OCI-LY3 (cell line): ENCODE data around the gene PATL2.

Source experiments
- H2AFZ ChIP-seq: fragments of 200-600, 300-600 bp; shearing (Covaris generic); 2 replicates; pipeline ENCODE4 v1.6.0; 2014; ENCODE audit warnings: antibody characterized with exemption, low read depth, low read length
- H3K27ac ChIP-seq: fragments of 200-600, 300-600 bp; sonication (generic); 2 replicates; pipeline ENCODE4 v1.5.1; 2014; ENCODE audit warnings: mild to moderate bottlenecking, low read length, moderate library complexity, mixed read lengths
- H3K27me3 ChIP-seq: fragments of 200-600, 300-600 bp; sonication (generic); 2 replicates; pipeline ENCODE4 v1.6.1; 2014; ENCODE audit warnings: low read depth, low read length, mixed read lengths
- H3K36me3 ChIP-seq: fragments of 200-600, 300-600 bp; sonication (generic); replicated peaks from 2 replicates; pipeline ENCODE3; 2014; ENCODE audit warnings: low read depth, low read length, mixed read lengths
- H3K4me1 ChIP-seq: fragments of 300-600, 200-600 bp; sonication (generic); 2 replicates; pipeline ENCODE4 v1.6.1; 2014; ENCODE audit warnings: low read length, mixed read lengths
- H3K4me2 ChIP-seq: fragments of 200-600, 300-600 bp; sonication (generic); 2 replicates; pipeline ENCODE4 v1.6.1; 2014; ENCODE audit warnings: low read length, mixed read lengths
- H3K4me3 ChIP-seq: fragments of 300-600, 200-600 bp; sonication (generic); 2 replicates; pipeline ENCODE4 v1.5.1; 2014; ENCODE audit warnings: antibody characterized with exemption, mild to moderate bottlenecking, low read length, moderate library complexity
- H3K79me2 ChIP-seq: fragments of 300-600, 200-600 bp; shearing (Covaris generic); 2 replicates; pipeline ENCODE4 v1.6.1; 2014; ENCODE audit warnings: mild to moderate bottlenecking, low read length, mixed read lengths
- H3K9ac ChIP-seq: fragments of 300-600, 200-600 bp; shearing (Covaris generic); 2 replicates; pipeline ENCODE4 v1.6.0; 2014; ENCODE audit warnings: mild to moderate bottlenecking, low read length, moderate library complexity
- H3K9me3 ChIP-seq: fragments of 200-600, 300-600 bp; shearing (Covaris generic); 2 replicates; pipeline ENCODE4 v1.6.1; 2014; ENCODE audit warnings: low read length, mixed read lengths; ENCODE audit not compliant: insufficient read depth
- H4K20me1 ChIP-seq: fragments of 200-600, 300-600 bp; sonication (generic); 2 replicates; pipeline ENCODE4 v1.6.1; 2016; ENCODE audit warnings: low read length, mixed read lengths; ENCODE audit not compliant: insufficient read depth
- CTCF ChIP-seq: fragments of 200-600, 300-600 bp; sonication (generic); IDR thresholded peaks from 2 replicates; pipeline ENCODE4 v1.5.1; 2014; ENCODE audit warnings: antibody characterized with exemption, low read length, low read depth
- EZH2phosphoT487 ChIP-seq: fragments of 200-600 bp; shearing (Covaris generic); IDR thresholded peaks from 2 replicates; pipeline ENCODE4 v1.6.1; 2018; ENCODE audit warnings: antibody characterized with exemption, mixed run types, low read depth

PATL2 gene

DNA sequence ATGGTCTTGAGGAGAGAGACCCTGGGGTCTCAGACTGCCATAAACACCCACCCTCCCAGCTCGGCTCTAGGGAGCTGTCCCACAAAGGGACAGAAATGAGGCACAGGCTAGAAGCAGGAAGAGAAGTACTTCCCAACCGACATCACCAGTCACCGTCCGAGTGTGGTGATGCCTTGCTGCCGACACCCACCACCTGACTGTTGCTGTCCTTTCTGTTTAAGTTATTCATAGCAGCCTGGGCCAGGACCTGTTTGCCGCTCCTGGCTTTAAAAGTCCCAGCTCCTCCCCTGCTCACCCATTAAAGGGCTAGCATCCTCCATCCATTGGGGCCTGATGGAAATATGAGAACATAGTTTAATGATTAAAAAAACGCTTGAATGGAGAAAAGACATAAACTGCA is 34.4 kb downstream of the PATL2 start:
- Histone ChIP-seq H3K36me3 (no peaks in the 10 kb centered on the region), H3K4me3 (no peak overlapping the region), H3K9ac (no peak overlapping the region), H3K27ac (no peak overlapping the region), H3K4me1 (peaks cover 27% of the 10 kb centered on the region), H4K20me1 (no peaks in the 10 kb centered on the region), H3K4me2 (no peak overlapping the region), H3K27me3 (no peaks in the 10 kb centered on the region), H2AFZ (no peak overlapping the region), H3K9me3 (no peaks in the 10 kb centered on the region), H3K79me2 (no peaks in the 10 kb centered on the region)
- TF ChIP-seq CTCF (no peak), EZH2phosphoT487 (no peak)

GRCh38 chr15:44675911-44676310 is 35.2 kb downstream of the PATL2 start:
- no peak overlapping the region for H3K4me2 ChIP-seq
- H3K9ac ChIP-seq: no peak overlapping the region
- H3K79me2 ChIP-seq: no peaks in the 10 kb centered on the region
- no peak overlapping the region for H3K4me3 ChIP-seq
- TF ChIP-seq EZH2phosphoT487: no peak
- no peak for TF ChIP-seq CTCF
- no peaks in the 10 kb centered on the region for H3K27me3 ChIP-seq
- H3K36me3 ChIP-seq: no peaks in the 10 kb centered on the region
- no peak overlapping the region for H2AFZ ChIP-seq
- no peak overlapping the region for H3K27ac ChIP-seq
- H3K9me3 ChIP-seq: no peaks in the 10 kb centered on the region
- peaks cover 34% of the 10 kb centered on the region for H3K4me1 ChIP-seq
- no peaks in the 10 kb centered on the region for H4K20me1 ChIP-seq

- TF ChIP-seq EZH2phosphoT487 (no peak), CTCF (no peak)
- Histone ChIP-seq H3K27ac (no peak overlapping the region), H2AFZ (no peak overlapping the region)
Observed at GRCh38 chr15:44673639-44674038, 37.5 kb downstream of the PATL2 start.

GRCh38 chr15:44670087-44670950 is 40.8 kb downstream of the PATL2 start:
- H3K27ac ChIP-seq: peak overlapping the region; percentile 17
- H2AFZ ChIP-seq: no peak overlapping the region
- TF ChIP-seq CTCF (no peak), EZH2phosphoT487 (no peak)
- H3K4me3 ChIP-seq: no peak overlapping the region
- no peaks in the 10 kb centered on the region for H3K36me3 ChIP-seq
- no peaks in the 10 kb centered on the region for H3K27me3 ChIP-seq
- H3K4me2 ChIP-seq: peak overlapping the region; percentile 50
- no peaks in the 10 kb centered on the region for H4K20me1 ChIP-seq
- H3K4me1 ChIP-seq: peaks cover 71% of the 10 kb centered on the region
- H3K79me2 ChIP-seq: no peaks in the 10 kb centered on the region
- no peak overlapping the region for H3K9ac ChIP-seq
- no peaks in the 10 kb centered on the region for H3K9me3 ChIP-seq

More at GRCh38 chr15:44673639-44674038, 37.5 kb downstream of the PATL2 start:
- Histone ChIP-seq H3K9ac (no peak overlapping the region), H3K36me3 (no peaks in the 10 kb centered on the region), H3K9me3 (no peaks in the 10 kb centered on the region), H3K4me1 (peaks cover 57% of the 10 kb centered on the region), H3K4me2 (no peak overlapping the region), H3K27me3 (no peaks in the 10 kb centered on the region), H4K20me1 (no peaks in the 10 kb centered on the region), H3K79me2 (no peaks in the 10 kb centered on the region), H3K4me3 (no peak overlapping the region)
